GM18508 (cell line): Measurements from ENCODE around the gene VWA3A.
"Not testable (repeated sequence)": the region's sequence is repeated elsewhere in the genome, so short reads cannot be mapped to it uniquely, and the experiment has no call there.

ENCODE experiments used
- ATAC-seq: cut with Tn5 transposase; IDR thresholded peaks from one replicate; pipeline ENCODE4 v1.9.1; 2021; ENCODE audit warnings: moderate number of reproducible peaks; ENCODE audit not compliant: insufficient read depth, unreplicated experiment

The VWA3A gene

GRCh38 chr16:22195695-22196558, 103.6 kb downstream of the VWA3A start:
- no peak for ATAC-seq

- ATAC-seq: not testable (repeated sequence)
These were observed 104.3 kb downstream of the VWA3A start for GRCh38 chr16:22196559-22197168.

GRCh38 chr16:22198547-22199293, 106.4 kb downstream of the VWA3A start:
- no peak for ATAC-seq

GRCh38 chr16:22202261-22202637, 109.9 kb downstream of the VWA3A start:
- ATAC-seq: no peak

- ATAC-seq: no peak
These were observed 110.8 kb downstream of the VWA3A start for GRCh38 chr16:22203091-22203490.

- no peak for ATAC-seq
These were observed 111.8 kb downstream of the VWA3A start for GRCh38 chr16:22204091-22204655.

GRCh38 chr16:22205577-22206012, 113.3 kb downstream of the VWA3A start:
- no peak for ATAC-seq

- peak; percentile 83 for ATAC-seq
These were observed 113.9 kb downstream of the VWA3A start, which contains the start of gene EEF2K for GRCh38 chr16:22206013-22206841. EEF2K (plus strand) TSS chr16:22206278; CDS start chr16:22225730, 19,452 bp downstream.
